Hepatocyte (in vitro differentiated cells): ENCODE measurements around the gene UBE2E2. TPM values are rescaled to one million over a fixed set of nuclear protein-coding genes. Genes with fewer than 3 reads are reported as not detected.

Experiments
- DNase-seq: peaks from one replicate; pipeline ENCODE4 v3.0.0-alpha.2; 2016; ENCODE audit warnings: low spot score
- H2AFZ ChIP-seq: fragments of 200-600 bp; sonication (generic); 2 replicates; pipeline ENCODE4 v1.6.0; 2016; ENCODE audit warnings: antibody characterized with exemption, mild to moderate bottlenecking
- H3K27ac ChIP-seq: fragments of 200-600 bp; sonication (generic); 2 replicates; pipeline ENCODE4 v1.5.1; 2016; ENCODE audit warnings: mild to moderate bottlenecking
- H3K27me3 ChIP-seq: fragments of 200-600 bp; sonication (generic); 2 replicates; pipeline ENCODE4 v1.6.1; 2016
- H3K36me3 ChIP-seq: fragments of 200-600 bp; sonication (generic); replicated peaks from 2 replicates; pipeline ENCODE4 v1.5.1; 2016; ENCODE audit warnings: low read depth; ENCODE audit not compliant: insufficient read depth
- H3K4me1 ChIP-seq: fragments of 200-600 bp; sonication (generic); 2 replicates; pipeline ENCODE4 v1.5.1; 2016; ENCODE audit warnings: mild to moderate bottlenecking, moderate library complexity; ENCODE audit not compliant: insufficient read depth
- H3K4me2 ChIP-seq: fragments of 200-600 bp; sonication (generic); 2 replicates; pipeline ENCODE4 v1.6.0; 2016
- H3K4me3 ChIP-seq: fragments of 200-600 bp; sonication (generic); 2 replicates; pipeline ENCODE4 v1.5.1; 2016; ENCODE audit warnings: mild to moderate bottlenecking
- H3K79me2 ChIP-seq: fragments of 200-600 bp; sonication (generic); 2 replicates; pipeline ENCODE4 v1.6.0; 2017; ENCODE audit warnings: mild to moderate bottlenecking
- H3K9me2 ChIP-seq: fragments of 200-600 bp; sonication (generic); replicated peaks from 2 replicates; pipeline ENCODE4 v1.6.0; 2017; ENCODE audit warnings: mild to moderate bottlenecking; ENCODE audit not compliant: insufficient read depth
- H3K9me3 ChIP-seq: fragments of 200-600 bp; sonication (generic); 2 replicates; pipeline ENCODE4 v1.5.1; 2016; ENCODE audit warnings: low read depth, mild to moderate bottlenecking
- H4K20me1 ChIP-seq: fragments of 200-600 bp; sonication (generic); 2 replicates; pipeline ENCODE4 v1.6.0; 2016; ENCODE audit warnings: mild to moderate bottlenecking; ENCODE audit not compliant: insufficient read depth, poor library complexity, severe bottlenecking
- EZH2 ChIP-seq: fragments of 200-600 bp; sonication (generic); IDR thresholded peaks from 2 replicates; pipeline ENCODE4 v1.6.1; 2016; ENCODE audit warnings: antibody characterized with exemption, mild to moderate bottlenecking, borderline replicate concordance
- EZH2phosphoT487 ChIP-seq: fragments of 200-600 bp; sonication (generic); IDR thresholded peaks from one replicate; pipeline ENCODE4 v1.6.1; 2018; ENCODE audit warnings: antibody characterized with exemption, mild to moderate bottlenecking, low read depth, moderate library complexity; ENCODE audit not compliant: unreplicated experiment, severe bottlenecking
- WGBS: methylation state at CpG from one replicate; pipeline ENCODE4 v1.1.6; 2016; ENCODE audit warnings: low lambda C conversion rate; ENCODE audit errors: missing lambda C conversion rate; 5-methylcytosine and 5-hydroxymethylcytosine counted together
- polyA plus RNA-seq: library from polyadenylated mRNA; unstranded; fragments of >200 nt; fragmentation: Nextera tagmentation; extraction: Ambion mirVana; gene quantifications from 2 replicates; pipeline ENCODE4 v1.2.1, GENCODE V29; 2016
- total RNA-seq: library from RNA; depleted of rRNA; stranded (reverse); fragments of >200 nt; gene quantifications from 2 replicates; pipeline ENCODE4 v1.2.3, GENCODE V29; 2014
- TF ChIP-seq, protein P1 (sequence below): fragments of 200-600 bp; sonication (generic); IDR thresholded peaks from 2 replicates; pipeline ENCODE4 v1.5.1; 2016; ENCODE audit warnings: antibody characterized with exemption, mild to moderate bottlenecking; ENCODE audit not compliant: poor library complexity

Gene UBE2E2
- total and polyA plus RNA-seq, 2 experiments from 2014 or later: 51.1 to 90.6 TPM

DNA sequence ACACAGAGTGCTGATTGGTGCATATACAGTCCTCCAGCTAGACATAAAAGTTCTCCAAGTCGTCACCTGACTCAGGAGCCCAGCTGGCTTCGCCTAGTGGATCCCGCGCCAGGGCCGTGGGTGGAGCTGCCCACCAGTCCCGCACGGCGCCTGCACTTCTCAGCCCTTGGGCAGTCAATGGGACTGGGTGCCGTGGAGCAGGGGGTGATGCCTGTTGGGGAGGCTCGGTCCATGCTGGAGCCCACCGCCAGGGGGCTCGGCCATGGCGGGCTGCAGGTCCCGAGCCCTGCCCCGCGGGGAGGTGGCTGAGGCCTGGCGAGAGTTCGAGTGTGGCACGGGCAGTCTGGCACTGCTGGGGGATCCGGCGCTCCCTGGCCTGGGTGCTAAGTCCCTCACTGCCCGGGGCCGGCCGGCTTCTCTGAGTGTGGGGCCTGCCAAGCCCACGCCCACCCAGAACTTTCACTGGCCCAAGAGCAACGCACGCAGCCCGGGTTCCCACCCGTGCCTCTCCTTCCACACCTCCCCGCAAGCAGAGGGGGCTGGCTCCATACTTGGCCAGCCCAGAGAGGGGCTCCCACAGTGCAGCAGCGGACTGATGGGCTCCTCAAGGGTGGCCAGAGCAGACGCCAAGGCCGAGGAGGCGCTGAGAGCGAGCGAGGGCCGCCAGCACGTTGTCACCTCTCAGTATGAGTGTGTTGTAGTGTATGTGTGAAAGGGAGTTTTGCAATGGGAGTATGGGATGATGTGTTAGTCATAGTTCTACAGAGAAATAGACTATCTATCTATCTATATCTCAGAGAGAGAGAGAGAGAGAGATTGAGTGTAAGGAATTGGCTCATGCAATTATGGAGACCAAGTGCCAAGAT lies 69.0 kb downstream of the UBE2E2 start:
- no peak for DNase-seq
- TF ChIP-seq, protein P1, sequence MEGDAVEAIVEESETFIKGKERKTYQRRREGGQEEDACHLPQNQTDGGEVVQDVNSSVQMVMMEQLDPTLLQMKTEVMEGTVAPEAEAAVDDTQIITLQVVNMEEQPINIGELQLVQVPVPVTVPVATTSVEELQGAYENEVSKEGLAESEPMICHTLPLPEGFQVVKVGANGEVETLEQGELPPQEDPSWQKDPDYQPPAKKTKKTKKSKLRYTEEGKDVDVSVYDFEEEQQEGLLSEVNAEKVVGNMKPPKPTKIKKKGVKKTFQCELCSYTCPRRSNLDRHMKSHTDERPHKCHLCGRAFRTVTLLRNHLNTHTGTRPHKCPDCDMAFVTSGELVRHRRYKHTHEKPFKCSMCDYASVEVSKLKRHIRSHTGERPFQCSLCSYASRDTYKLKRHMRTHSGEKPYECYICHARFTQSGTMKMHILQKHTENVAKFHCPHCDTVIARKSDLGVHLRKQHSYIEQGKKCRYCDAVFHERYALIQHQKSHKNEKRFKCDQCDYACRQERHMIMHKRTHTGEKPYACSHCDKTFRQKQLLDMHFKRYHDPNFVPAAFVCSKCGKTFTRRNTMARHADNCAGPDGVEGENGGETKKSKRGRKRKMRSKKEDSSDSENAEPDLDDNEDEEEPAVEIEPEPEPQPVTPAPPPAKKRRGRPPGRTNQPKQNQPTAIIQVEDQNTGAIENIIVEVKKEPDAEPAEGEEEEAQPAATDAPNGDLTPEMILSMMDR: no peak
- no peak for TF ChIP-seq EZH2phosphoT487
- TF ChIP-seq EZH2: no peak
- Histone ChIP-seq H3K9me3 (no peaks in the 10 kb centered on the region), H3K4me3 (no peak overlapping the region), H3K79me2 (peaks cover 5% of the 10 kb centered on the region), H3K27ac (no peak overlapping the region), H3K4me1 (no peaks in the 10 kb centered on the region), H3K27me3 (no peaks in the 10 kb centered on the region), H4K20me1 (no peaks in the 10 kb centered on the region), H3K4me2 (no peak overlapping the region), H3K36me3 (no peaks in the 10 kb centered on the region), H2AFZ (no peak overlapping the region), H3K9me2 (no peaks in the 10 kb centered on the region)
- WGBS: 99% methylated on average over 31 of the region's 38 CpGs

DNA sequence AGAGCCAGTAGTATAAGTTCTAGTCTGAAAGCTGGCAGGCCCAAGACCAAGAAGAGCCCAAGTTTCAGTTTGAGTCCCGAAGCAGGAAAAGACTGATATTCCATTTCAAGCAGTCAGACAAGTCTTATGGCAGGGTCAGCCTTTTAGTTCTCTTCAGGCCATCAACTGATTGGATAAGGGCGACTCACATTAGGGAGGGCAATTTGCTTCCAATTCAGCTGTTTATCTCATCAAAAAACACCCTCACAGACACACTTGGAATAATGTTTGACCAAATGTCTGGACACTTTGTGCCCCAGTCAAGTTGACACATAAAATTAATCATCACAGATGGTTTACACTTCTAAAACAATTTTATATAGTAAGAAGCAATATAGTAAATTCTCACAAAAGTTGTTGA lies 69.7 kb downstream of the UBE2E2 start:
- Histone ChIP-seq H3K9me2 (no peaks in the 10 kb centered on the region), H3K27ac (no peak overlapping the region), H2AFZ (no peak overlapping the region), H3K27me3 (no peaks in the 10 kb centered on the region), H3K9me3 (no peaks in the 10 kb centered on the region), H3K4me3 (no peak overlapping the region), H3K79me2 (peaks cover 6% of the 10 kb centered on the region), H4K20me1 (no peaks in the 10 kb centered on the region), H3K36me3 (no peaks in the 10 kb centered on the region), H3K4me1 (no peaks in the 10 kb centered on the region), H3K4me2 (no peak overlapping the region)
- DNase-seq: no peak
- no peak for TF ChIP-seq EZH2
- TF ChIP-seq, protein P1: no peak
- no peak for TF ChIP-seq EZH2phosphoT487
- 96% methylated on average over 2 of the region's 2 CpGs for WGBS

DNA sequence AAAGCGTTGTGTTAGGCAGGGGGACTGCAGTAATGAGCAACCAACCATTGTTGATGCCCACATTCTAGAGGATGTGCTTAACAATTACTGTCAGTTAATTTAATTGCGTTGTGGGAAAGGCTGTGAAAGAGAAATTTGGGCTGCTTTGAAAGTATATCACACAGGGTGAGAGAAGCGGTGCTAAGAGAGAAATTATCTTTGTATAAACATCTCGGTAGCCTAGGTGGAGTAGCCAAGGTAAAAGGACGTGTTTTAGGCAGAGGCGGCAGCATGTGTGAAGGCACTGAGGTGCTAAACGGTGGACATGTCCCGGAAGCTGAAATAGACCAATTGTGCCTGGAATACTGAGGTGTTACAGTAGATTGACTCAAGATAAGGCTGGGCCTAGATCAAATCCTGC lies 71.9 kb downstream of the UBE2E2 start:
- Histone ChIP-seq H3K9me3 (no peaks in the 10 kb centered on the region), H3K4me2 (no peak overlapping the region), H3K4me1 (no peaks in the 10 kb centered on the region), H4K20me1 (no peaks in the 10 kb centered on the region), H3K4me3 (no peak overlapping the region), H3K9me2 (no peaks in the 10 kb centered on the region), H2AFZ (no peak overlapping the region), H3K79me2 (peaks cover 14% of the 10 kb centered on the region), H3K27me3 (no peaks in the 10 kb centered on the region), H3K36me3 (no peaks in the 10 kb centered on the region), H3K27ac (no peak overlapping the region)
- WGBS: 61% methylated on average over 8 of the region's 8 CpGs
- no peak for DNase-seq
- TF ChIP-seq EZH2: no peak
- TF ChIP-seq EZH2phosphoT487: no peak
- TF ChIP-seq, protein P1: no peak
